Transverse colon (tissue), 4 donors: Measurements from ENCODE around the gene REV3L. TPM values are rescaled to one million over a fixed set of nuclear protein-coding genes. Genes with fewer than 3 reads are reported as not detected.

ENCODE experiments used
- DNase-seq: peaks from one replicate; pipeline ENCODE4 v3.0.0-alpha.2; 2019
- H3K27ac ChIP-seq, 4 donors: fragments of 200-600 bp; sonication (generic); 2 replicates each; pipeline ENCODE4 v1.5.1; 2016 to 2018; ENCODE audit warnings: inconsistent platforms in 4 of 4
- H3K27me3 ChIP-seq: fragments of 200-600 bp; sonication (generic); 2 replicates; pipeline ENCODE4 v1.5.1; 2017; ENCODE audit warnings: inconsistent platforms
- H3K36me3 ChIP-seq, 4 donors: fragments of 200-600 bp; sonication (generic); 2 replicates each; pipeline ENCODE4 v1.5.1; 2017 to 2019; ENCODE audit warnings: inconsistent platforms in 4 of 4
- H3K4me1 ChIP-seq, 4 donors: fragments of 200-600 bp; sonication (generic); 2 replicates each; pipeline ENCODE4 v1.5.1; 2017 to 2020; ENCODE audit warnings: inconsistent platforms in 4 of 4
- H3K4me3 ChIP-seq, 4 donors: fragments of 200-600 bp; sonication (generic); 1 replicate in 1 of 4; 2 replicates in 3 of 4; pipeline versions ENCODE4 v1.5.1 to v1.6.1; 2017 to 2019; ENCODE audit warnings: inconsistent platforms in 4 of 4
- H3K9me3 ChIP-seq, 2 donors: fragments of 200-600 bp; sonication (generic); 2 replicates each; pipeline ENCODE4 v1.5.1; 2017 to 2019; ENCODE audit warnings: inconsistent platforms in 2 of 2
- EP300 ChIP-seq: sonication (generic); formaldehyde crosslinking; IDR thresholded peaks from one replicate; pipeline ENCODE4 v1.6.1; 2017; ENCODE audit warnings: antibody characterized with exemption, low read depth
- POLR2A ChIP-seq: fragments of 450-650 bp; IDR thresholded peaks from one replicate; pipeline ENCODE4 v1.6.1; 2016; ENCODE audit warnings: antibody characterized with exemption, mild to moderate bottlenecking, moderate library complexity
- POLR2AphosphoS5 ChIP-seq, 3 donors: sonication (generic); formaldehyde crosslinking; IDR thresholded peaks; one replicate each; pipeline ENCODE4 v1.6.1; 2016; ENCODE audit warnings: antibody characterized with exemption in 3 of 3
- WGBS, 2 donors: methylation state at CpG; one replicate each; pipeline ENCODE4 v1.1.5; 2018; ENCODE audit warnings: low coverage in 1 of 2; 5-methylcytosine and 5-hydroxymethylcytosine counted together
- in situ Hi-C, 4 donors: fragments of 200-750 bp; cut with MboI; loops; one replicate each; pipeline versions ENCODE4 v1.15.0 to v1.15.1; 2017; ENCODE audit warnings: low sequenced_read_pairs in 3 of 4, low pct_ligation_motif_present in 1 of 4, low pct_unique_long_range_greater_than_20kb in 1 of 4
- intact Hi-C: fragments of 100-400 bp; cut with DNase I; formaldehyde crosslinking; loops from one replicate; pipeline ENCODE4 v1.15.1; 2023; ENCODE audit warnings: low total_unique reads
- total RNA-seq, 4 donors: library from RNA; depleted of rRNA; stranded (reverse); fragments of >200 nt; gene quantifications; one replicate each; pipeline ENCODE4 v1.1.0, GENCODE V29; 2016
- TF ChIP-seq, protein P1 (sequence below), 5 experiments: fragments of 200-600 bp in 3 of 5; fragments of 450-650 bp in 2 of 5; sonication (generic) in 3 of 5; IDR thresholded peaks; 1 replicate in 2 of 5; 2 replicates in 3 of 5; pipeline ENCODE4 v1.5.1; 2016 to 2017; ENCODE audit warnings: antibody characterized with exemption in 5 of 5, inconsistent platforms in 3 of 5, mild to moderate bottlenecking in 2 of 5, moderate library complexity in 1 of 5

Gene REV3L
- total RNA-seq, 4 donors from 2014 or later, result 24.7 to 256 (median 34.7) TPM

DNA sequence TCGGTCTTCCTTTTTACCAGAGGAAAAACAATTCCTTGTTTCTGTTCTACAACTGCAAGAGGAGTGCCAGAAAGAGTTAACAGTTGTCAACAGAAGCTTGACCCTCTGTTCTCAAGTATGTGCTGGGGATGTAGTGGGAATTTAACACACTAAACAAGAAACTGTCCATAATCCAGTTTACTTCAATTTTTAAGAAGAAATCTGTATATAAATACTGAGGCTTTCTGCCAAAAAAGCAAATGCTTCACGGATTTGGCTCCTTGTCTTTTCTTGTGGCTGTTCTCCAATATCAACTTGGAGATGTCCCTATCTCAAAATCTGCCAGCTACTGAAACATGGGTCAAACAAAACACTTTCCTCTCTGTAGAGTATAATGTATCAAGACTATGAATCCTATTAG lies 26.8 kb downstream of the REV3L start:
- Histone ChIP-seq H3K4me3 (no peak overlapping the region), H3K4me1 (peaks cover 0 to 21% (median 1%) of the 10 kb centered on the region in 4 donors), H3K9me3 (peaks cover 0 to 9% of the 10 kb centered on the region in 2 donors), H3K27ac (no peak overlapping the region), H3K36me3 (peaks cover 0 to 14% (median 3%) of the 10 kb centered on the region in 4 donors), H3K27me3 (no peaks in the 10 kb centered on the region)
- in situ Hi-C loops (no loop called here), intact Hi-C loops (no loop called here)
- WGBS, 2 donors, result 56 to 63% methylated on average over 2 of the region's 2 CpGs
- TF ChIP-seq EP300 (no peak), POLR2A (no peak), POLR2AphosphoS5 (IDR thresholded peaks at IDR 0.05) (no peak)
- TF ChIP-seq, protein P1, sequence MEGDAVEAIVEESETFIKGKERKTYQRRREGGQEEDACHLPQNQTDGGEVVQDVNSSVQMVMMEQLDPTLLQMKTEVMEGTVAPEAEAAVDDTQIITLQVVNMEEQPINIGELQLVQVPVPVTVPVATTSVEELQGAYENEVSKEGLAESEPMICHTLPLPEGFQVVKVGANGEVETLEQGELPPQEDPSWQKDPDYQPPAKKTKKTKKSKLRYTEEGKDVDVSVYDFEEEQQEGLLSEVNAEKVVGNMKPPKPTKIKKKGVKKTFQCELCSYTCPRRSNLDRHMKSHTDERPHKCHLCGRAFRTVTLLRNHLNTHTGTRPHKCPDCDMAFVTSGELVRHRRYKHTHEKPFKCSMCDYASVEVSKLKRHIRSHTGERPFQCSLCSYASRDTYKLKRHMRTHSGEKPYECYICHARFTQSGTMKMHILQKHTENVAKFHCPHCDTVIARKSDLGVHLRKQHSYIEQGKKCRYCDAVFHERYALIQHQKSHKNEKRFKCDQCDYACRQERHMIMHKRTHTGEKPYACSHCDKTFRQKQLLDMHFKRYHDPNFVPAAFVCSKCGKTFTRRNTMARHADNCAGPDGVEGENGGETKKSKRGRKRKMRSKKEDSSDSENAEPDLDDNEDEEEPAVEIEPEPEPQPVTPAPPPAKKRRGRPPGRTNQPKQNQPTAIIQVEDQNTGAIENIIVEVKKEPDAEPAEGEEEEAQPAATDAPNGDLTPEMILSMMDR (IDR thresholded peaks at IDR 0.05), result no peak
- no peak for DNase-seq

GRCh38 chr6:111450636-111451035 lies 32.4 kb downstream of the REV3L start:
- Histone ChIP-seq H3K27ac (no peak overlapping the region), H3K9me3 (no peaks in the 10 kb centered on the region), H3K4me1 (peaks cover 0 to 17% (median 2%) of the 10 kb centered on the region in 4 donors), H3K36me3 (no peaks in the 10 kb centered on the region), H3K27me3 (no peaks in the 10 kb centered on the region), H3K4me3 (no peak overlapping the region)
- DNase-seq, result no peak
- TF ChIP-seq, protein P1 (IDR thresholded peaks at IDR 0.05), result no peak
- TF ChIP-seq POLR2A, result no peak
- no peak for TF ChIP-seq POLR2AphosphoS5 (IDR thresholded peaks at IDR 0.05)
- no peak for TF ChIP-seq EP300
- in situ Hi-C loops, result no loop called here
- 76 to 95% methylated on average over 2 of the region's 2 CpGs for WGBS, 2 donors
- intact Hi-C loops, result no loop called here

DNA sequence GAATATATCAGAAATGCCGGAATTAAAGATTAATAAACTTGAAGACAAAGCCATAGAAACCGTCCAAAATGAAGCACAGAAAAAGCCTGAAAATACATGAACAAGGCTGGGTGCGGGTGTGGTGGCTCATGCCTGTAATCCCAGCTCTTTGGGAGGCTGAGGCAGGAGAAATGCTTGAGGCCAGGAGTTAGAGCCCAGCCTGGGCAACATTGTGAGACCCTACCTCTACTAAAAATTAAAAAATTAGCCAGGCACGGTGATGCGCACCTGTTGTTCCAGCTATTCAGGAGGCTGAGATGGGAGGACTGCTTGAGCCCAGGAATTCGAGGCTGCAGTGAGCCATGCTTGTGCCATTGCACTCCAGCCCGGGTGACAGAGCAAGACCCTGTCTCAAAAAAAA lies 32.9 kb downstream of the REV3L start:
- no peak for DNase-seq
- in situ Hi-C loops (no loop called here), intact Hi-C loops (no loop called here)
- Histone ChIP-seq H3K9me3 (no peaks in the 10 kb centered on the region), H3K27ac (no peak overlapping the region), H3K27me3 (no peaks in the 10 kb centered on the region), H3K4me3 (no peak overlapping the region), H3K4me1 (peaks cover 0 to 20% (median 4%) of the 10 kb centered on the region in 4 donors), H3K36me3 (no peaks in the 10 kb centered on the region)
- TF ChIP-seq EP300 (no peak), POLR2AphosphoS5 (IDR thresholded peaks at IDR 0.05) (no peak), POLR2A (no peak)
- TF ChIP-seq, protein P1 (IDR thresholded peaks at IDR 0.05), result no peak
- 92 to 94% methylated on average over 6 to 7 of the region's 7 CpGs for WGBS, 2 donors

- DNase-seq, result no peak
- H3K36me3 ChIP-seq, result no peaks in the 10 kb centered on the region
- TF ChIP-seq EP300 (no peak), POLR2A (no peak), POLR2AphosphoS5 (IDR thresholded peaks at IDR 0.05) (no peak)
- TF ChIP-seq, protein P1 (IDR thresholded peaks at IDR 0.05), result no peak
- no peaks in the 10 kb centered on the region for H3K9me3 ChIP-seq
- in situ Hi-C loops (no loop called here), intact Hi-C loops (no loop called here)
- H3K4me3 ChIP-seq, result no peak overlapping the region
- WGBS, 2 donors, result 74 to 77% methylated on average over 4 of the region's 4 CpGs
- no peaks in the 10 kb centered on the region for H3K27me3 ChIP-seq
- H3K4me1 ChIP-seq, result peaks cover 0 to 29% (median 4%) of the 10 kb centered on the region in 4 donors
- no peak overlapping the region for H3K27ac ChIP-seq
These were observed 33.9 kb downstream of the REV3L start for GRCh38 chr6:111449129-111449528.
